ENCODE measurements around the gene TBR1. TPM values are rescaled to one million over a fixed set of nuclear protein-coding genes. Genes with fewer than 3 reads are reported as not detected.

Gene TBR1
- total and polyA plus RNA-seq, 8 donors: under 0.01 TPM; not detected in 7

GRCh38 chr2:161418275-161418714 lies 2.2 kb downstream of the TBR1 start:
- FAIRE-seq: no peak
- Histone ChIP-seq H3K36me3 (no peaks in the 10 kb centered on the region), H3K27ac (no peak overlapping the region), H3K4me1 (peaks cover 4 to 30% (median 12%) of the 10 kb centered on the region in 3 donors), H3K4me3 (peak overlapping the region in 1 of 4 donors; percentile 13), H3K27me3 (peaks cover 4 to 69% (median 15%) of the 10 kb centered on the region in 4 donors), H3K9me3 (no peaks in the 10 kb centered on the region)
- no peak for ATAC-seq
- intact Hi-C loops (cut with DNase I): no loop called here
- 7% methylated on average over 15 of the region's 15 CpGs for WGBS, 2 donors
- TF ChIP-seq CTCF (IDR thresholded peaks at IDR 0.05): no peak
- DNase-seq: no peak

- Histone ChIP-seq H3K9me3 (no peaks in the 10 kb centered on the region), H3K4me3 (peak overlapping the region in 1 of 4 donors; percentile 13), H3K36me3 (no peaks in the 10 kb centered on the region), H3K27ac (no peak overlapping the region), H3K4me1 (peaks cover 4 to 30% (median 12%) of the 10 kb centered on the region in 3 donors), H3K27me3 (peaks cover 4 to 72% (median 15%) of the 10 kb centered on the region in 4 donors)
- intact Hi-C loops (cut with DNase I): no loop called here
- ATAC-seq: peak in 2 of 4 donors; percentile 17 to 31
- no peak for FAIRE-seq
- 7% methylated on average over 49 of the region's 49 CpGs for WGBS, 2 donors
- TF ChIP-seq CTCF (IDR thresholded peaks at IDR 0.05): no peak
- DNase-seq: peak in 2 of 6 donors; percentile 56 to 67
Observed at GRCh38 chr2:161418715-161419637, 2.9 kb downstream of the TBR1 start.

GRCh38 chr2:161419638-161420190 lies 3.6 kb downstream of the TBR1 start:
- no peak for TF ChIP-seq CTCF (IDR thresholded peaks at IDR 0.05)
- H3K4me1 ChIP-seq: peaks cover 4 to 26% (median 11%) of the 10 kb centered on the region in 3 donors
- no peak overlapping the region for H3K27ac ChIP-seq
- H3K4me3 ChIP-seq: no peak overlapping the region
- intact Hi-C loops (cut with DNase I): no loop called here
- no peaks in the 10 kb centered on the region for H3K9me3 ChIP-seq
- H3K27me3 ChIP-seq: peaks cover 7 to 79% (median 18%) of the 10 kb centered on the region in 4 donors
- ATAC-seq: no peak
- no peak for DNase-seq
- WGBS, 2 donors: 71% methylated on average over 3 of the region's 3 CpGs
- FAIRE-seq: no peak
- H3K36me3 ChIP-seq: no peaks in the 10 kb centered on the region

GRCh38 chr2:161420406-161421074 lies 4.4 kb downstream of the TBR1 start:
- 63 to 67% methylated on average over 11 of the region's 11 CpGs for WGBS, 2 donors
- H3K27ac ChIP-seq: no peak overlapping the region
- no peak for DNase-seq
- no peak for TF ChIP-seq CTCF (IDR thresholded peaks at IDR 0.05)
- peaks cover 11 to 81% (median 22%) of the 10 kb centered on the region in 4 donors for H3K27me3 ChIP-seq
- ATAC-seq: no peak
- H3K4me1 ChIP-seq: peaks cover 3 to 18% (median 4%) of the 10 kb centered on the region in 3 donors
- no peaks in the 10 kb centered on the region for H3K9me3 ChIP-seq
- H3K36me3 ChIP-seq: no peaks in the 10 kb centered on the region
- FAIRE-seq: no peak
- no peak overlapping the region for H3K4me3 ChIP-seq
- intact Hi-C loops (cut with DNase I): no loop called here

Measured in pancreas (tissue), 10 donors.